COLO829 (cell line): ENCODE results near the gene MAN1B1.
"Not testable (repeated sequence)": the region's sequence is repeated elsewhere in the genome, so short reads cannot be mapped to it uniquely, and the experiment has no call there.

Source experiments
- DNase-seq: peaks from one replicate; pipeline ENCODE4 v3.0.0; 2012; ENCODE audit warnings: low spot score

Gene MAN1B1

GRCh38 chr9:137128158-137128861 lies 41.5 kb downstream of the MAN1B1 start:
- DNase-seq, result peak; percentile 75

- no peak for DNase-seq
Observed at GRCh38 chr9:137128862-137129455, 42.2 kb downstream of the MAN1B1 start.

- peak; percentile 96 for DNase-seq
Observed at GRCh38 chr9:137129456-137130175, 42.8 kb downstream of the MAN1B1 start.

- no peak for DNase-seq
Observed at GRCh38 chr9:137130176-137130755, 43.5 kb downstream of the MAN1B1 start.

- no peak for DNase-seq
Observed at GRCh38 chr9:137134191-137134590, 47.4 kb downstream of the MAN1B1 start.

- not testable (repeated sequence) for DNase-seq
Observed at GRCh38 chr9:137135154-137135553, 48.4 kb downstream of the MAN1B1 start.

GRCh38 chr9:137136261-137136880 lies 49.6 kb downstream of the MAN1B1 start:
- DNase-seq, result no peak

GRCh38 chr9:137136881-137137607 lies 50.3 kb downstream of the MAN1B1 start:
- no peak for DNase-seq

- DNase-seq, result no peak
Observed at GRCh38 chr9:137138058-137138721, 51.4 kb downstream of the MAN1B1 start.

GRCh38 chr9:137138722-137139467 lies 52.1 kb downstream of the MAN1B1 start, which contains the start of gene GRIN1:
TSS of gene GRIN1 (plus strand) at chr9:137139154. CDS start at chr9:137139487, 333 bp downstream.
- no peak for DNase-seq

- DNase-seq, result no peak
Observed at GRCh38 chr9:137139468-137140150, 52.8 kb downstream of the MAN1B1 start.

GRCh38 chr9:137140151-137141012 lies 53.6 kb downstream of the MAN1B1 start:
- DNase-seq, result no peak

GRCh38 chr9:137141050-137141810 lies 54.4 kb downstream of the MAN1B1 start:
- no peak for DNase-seq

- DNase-seq, result no peak
Observed at GRCh38 chr9:137141976-137142936, 55.5 kb downstream of the MAN1B1 start.

- no peak for DNase-seq
Observed at GRCh38 chr9:137143459-137143858, 56.7 kb downstream of the MAN1B1 start.

GRCh38 chr9:137145731-137146526 lies 59.1 kb downstream of the MAN1B1 start:
- DNase-seq, result no peak
